ENCODE data around the gene POMT2. TPM values are rescaled to one million over a fixed set of nuclear protein-coding genes. Genes with fewer than 3 reads are reported as not detected.
"Not testable (repeated sequence)": the region's sequence is repeated elsewhere in the genome, so short reads cannot be mapped to it uniquely, and the experiment has no call there.

The POMT2 gene
- total RNA-seq, 1 donor from 2014 or later: 7.8 TPM

DNA sequence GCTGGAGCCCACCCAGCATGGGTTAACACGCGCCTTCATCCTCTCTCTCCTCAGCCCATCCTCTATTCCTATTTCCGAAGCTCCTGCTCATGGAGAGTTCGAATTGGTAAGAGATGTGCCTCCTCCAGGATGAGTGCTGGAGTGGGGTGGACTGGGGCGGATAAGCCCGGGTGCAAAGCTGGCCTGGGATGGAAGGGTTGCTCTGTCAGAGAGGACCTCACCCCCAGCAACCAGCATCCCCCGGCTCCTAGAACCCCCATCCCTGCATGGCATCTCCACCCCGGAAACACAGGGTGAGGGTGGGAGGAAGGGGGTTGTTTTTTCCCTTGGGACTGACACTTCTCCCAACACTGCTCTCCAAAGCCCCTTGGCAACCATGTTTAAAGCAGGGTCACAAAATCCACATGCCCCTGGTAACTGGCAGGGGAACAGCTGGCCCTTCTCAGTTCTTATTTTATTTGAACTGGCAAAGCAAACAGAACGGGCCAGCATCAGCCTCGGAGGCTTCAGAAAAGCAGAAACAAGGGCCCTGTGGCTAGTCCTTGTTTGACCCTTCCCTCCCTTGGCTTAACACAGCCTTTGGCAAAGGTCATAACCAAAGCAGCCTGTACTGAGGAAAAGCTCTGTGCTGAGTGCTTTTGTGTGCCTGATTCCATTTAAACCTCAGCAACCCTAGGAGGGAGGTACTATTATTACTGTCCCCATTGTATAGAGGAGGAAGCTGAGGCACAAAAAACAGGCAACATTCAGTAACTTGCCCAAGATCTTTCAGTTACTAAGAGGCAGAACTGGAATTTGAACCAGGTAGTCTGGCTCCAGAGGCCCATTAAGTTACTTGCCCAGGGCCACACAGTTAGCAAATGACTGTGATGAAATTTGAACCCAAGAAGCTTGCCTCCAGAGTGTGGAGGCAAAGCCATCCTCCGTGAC, 4.4 kb upstream of the POMT2 start:
- no peak for DNase-seq (ENCODE audit: low read depth in 2 of 2)

DNA sequence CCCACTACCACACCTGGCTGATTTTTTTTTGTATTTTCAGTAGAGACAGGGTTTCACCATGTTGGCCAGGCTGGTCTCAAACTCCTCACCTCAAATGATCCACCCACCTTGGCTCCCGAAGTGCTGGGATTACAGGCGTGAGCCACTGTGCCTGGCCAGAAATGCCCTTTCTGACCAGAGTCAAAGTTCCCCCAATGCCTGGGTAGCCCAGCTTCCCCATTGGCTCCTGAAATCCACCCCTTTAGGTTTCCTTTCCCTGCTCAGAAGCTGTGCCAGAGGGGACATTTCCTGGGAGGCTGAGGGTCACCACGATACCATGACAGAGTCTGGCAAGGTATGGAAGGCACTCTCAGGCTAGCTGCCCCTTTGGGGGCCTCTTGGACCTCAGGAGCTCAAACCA, 3.6 kb upstream of the POMT2 start:
- DNase-seq (ENCODE audit: low read depth in 2 of 2): no peak

DNA sequence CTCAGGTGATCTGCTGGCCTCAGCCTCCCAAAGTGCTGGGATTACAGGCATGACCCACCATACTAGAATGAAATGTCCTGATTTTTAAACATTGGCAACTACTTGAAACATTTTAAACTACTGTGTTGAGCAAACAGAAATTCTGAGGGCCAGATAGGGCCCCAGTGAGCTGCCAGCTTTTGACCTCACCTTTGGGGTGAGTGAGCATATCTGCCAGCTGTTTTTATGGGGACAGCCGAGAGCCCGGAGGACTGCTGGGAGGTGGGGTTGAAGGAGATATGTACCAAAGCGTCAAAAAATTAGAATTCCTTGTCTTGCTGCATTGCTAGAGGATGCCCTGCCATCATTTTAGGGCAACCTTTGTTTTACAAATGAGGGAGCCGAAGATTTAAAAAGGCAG, 2.9 kb upstream of the POMT2 start:
- no peak for DNase-seq (ENCODE audit: low read depth in 2 of 2)

DNA sequence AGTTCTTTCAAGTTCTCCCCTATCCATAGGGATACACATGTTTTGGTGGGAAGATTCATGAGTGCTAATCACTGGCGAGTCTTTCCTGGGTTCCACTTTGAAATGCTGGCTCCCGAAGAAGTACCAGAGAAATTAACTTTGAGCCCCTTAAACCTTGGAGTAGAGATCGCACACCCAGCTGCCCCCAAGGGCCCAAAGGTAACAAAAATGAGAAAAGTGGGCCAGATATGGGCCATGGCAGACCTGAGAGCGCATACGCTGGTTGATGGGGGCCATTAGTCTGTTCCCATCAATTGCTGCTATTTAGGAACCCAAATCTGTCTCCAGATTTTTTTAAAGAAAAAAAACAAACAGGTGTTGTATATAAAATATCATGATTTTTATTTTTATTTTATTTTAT, 2.3 kb upstream of the POMT2 start:
- DNase-seq (ENCODE audit: low read depth in 2 of 2): no peak

DNA sequence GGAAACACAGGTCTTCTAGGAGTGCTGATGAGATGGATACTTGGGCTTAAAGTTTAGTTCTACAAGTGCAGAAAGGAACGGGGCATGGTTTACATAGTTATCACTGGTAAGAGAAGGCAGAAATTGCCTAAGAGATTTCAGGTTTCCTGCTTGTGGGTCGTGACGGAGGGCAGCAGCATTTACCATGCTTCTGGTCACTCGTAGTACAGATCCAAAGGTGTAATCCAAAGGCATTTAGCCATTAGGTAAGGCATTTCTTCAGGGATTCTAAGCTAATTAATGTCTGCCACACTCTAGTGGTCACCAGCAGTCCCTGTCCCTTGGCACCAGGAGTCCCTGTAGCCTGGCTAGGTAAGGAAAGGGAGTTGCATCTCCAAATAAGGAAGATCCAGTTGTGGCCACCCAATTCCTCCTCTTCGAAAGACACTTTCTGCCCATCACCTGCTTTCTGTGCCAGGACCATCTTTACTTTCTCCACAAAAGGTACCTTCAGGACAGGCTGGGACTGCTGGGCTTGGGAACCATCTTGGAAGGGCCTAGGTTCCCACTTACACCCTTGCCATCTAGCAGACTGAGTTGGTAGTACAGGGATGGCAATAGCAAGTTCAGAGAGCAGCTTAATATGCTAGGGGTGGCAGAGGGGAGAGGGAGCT, 1.7 kb upstream of the POMT2 start:
- DNase-seq (ENCODE audit: low read depth in 2 of 2): no peak

DNA sequence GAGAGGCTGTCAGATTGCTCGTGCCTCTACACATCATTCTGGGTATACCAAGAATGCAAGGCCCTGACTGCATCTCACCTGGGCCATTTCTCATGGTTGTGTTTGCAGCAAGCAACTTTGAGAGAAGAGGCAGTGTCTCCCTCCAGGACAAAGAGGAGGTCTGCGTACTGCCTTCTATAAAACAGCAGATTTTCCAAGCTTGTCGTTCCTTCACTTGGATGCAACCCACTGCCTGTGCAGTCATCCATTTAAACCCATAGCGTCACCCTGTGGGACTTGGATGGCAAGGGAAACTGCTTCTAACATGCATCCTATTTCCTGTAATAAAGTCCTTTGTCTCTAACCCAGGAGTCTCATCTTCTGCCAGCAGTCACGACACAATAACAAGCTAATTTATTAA, 1.3 kb downstream of the POMT2 start:
- DNase-seq (ENCODE audit: low read depth in 2 of 2): peak in 1 of 2 donors; percentile 28

DNA sequence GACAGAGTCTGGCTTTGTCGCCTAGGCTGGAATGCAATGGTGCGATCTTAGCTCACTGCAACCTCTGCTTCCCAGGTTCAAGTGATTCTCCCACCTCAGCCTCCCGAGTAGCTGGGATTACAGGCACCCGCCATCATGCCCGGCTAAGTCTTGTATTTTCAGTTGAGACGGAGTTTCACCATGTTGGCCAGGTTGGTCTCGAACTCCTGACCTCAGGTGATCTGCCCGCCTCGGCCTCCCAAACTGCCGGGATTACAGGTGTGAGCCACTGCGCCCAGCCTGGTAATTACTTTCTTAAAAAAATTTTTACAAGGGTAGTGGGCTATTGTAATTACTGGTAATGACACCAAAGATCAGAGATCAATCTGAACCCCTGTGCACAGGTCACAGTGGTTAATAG, 1.9 kb downstream of the POMT2 start:
- not testable (repeated sequence) for DNase-seq (ENCODE audit: low read depth in 2 of 2)

DNA sequence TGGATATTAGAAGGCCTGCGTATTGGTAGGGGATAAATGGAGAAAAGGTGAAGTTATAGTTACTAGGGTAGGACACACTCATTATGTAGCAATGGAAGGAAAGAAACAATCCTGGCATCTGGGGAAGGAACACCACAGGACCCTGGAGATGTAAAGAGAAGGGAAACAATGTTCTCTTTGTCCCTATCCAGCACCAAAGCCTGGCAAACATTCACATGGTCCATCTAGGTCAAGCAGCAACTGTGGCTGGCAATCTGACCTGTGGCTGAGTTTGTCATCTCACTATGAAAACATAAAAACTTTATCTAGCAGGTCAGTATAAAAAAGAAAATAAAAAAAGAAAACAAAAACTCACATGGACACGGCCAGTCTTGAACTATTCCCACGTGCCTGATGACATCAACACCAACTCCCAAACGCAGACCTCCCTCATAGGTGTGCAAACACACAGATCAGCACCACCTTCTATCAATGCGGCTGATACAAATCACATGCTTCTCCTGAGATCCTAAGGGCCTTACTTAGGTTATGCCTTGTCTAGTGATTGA, 2.6 kb downstream of the POMT2 start:
- no peak for DNase-seq (ENCODE audit: low read depth in 2 of 2)

DNA sequence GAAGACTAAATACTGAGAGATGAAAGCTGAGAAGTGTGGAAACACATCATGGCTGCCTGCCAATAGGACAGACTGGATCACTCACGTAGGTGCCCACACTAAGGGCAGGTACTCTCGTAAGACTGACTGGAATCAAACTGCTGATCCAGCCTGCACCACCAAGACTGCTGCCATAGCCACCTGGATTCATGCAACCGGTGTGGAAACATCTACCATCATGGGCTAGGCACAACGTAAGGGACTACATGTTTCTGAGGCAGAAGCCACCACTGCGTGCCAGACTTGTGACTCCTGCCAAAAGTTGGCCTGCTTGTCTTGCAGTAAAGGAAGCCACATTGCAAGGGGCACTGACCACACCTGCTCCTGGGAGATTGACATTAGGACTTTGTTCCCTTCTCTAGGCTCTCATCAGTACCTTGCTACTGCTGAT, 3.8 kb downstream of the POMT2 start:
- no peak for DNase-seq (ENCODE audit: low read depth in 2 of 2)

DNA sequence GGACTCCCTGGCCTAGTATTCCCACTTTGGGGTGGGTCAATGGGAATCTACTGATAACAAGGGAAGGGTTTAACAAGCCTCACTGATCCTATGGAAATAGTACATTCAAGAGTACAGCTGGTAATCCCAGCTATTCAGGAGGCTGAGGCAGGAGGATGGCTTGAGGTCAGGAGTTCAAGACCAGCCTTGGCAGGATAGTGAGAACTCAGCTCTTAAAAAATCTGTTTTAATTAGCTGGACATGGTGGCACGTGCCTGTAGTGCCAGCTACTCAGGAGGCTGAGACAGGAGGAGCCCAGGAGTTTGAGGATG, 4.5 kb downstream of the POMT2 start:
- no peak for DNase-seq (ENCODE audit: low read depth in 2 of 2)

DNA sequence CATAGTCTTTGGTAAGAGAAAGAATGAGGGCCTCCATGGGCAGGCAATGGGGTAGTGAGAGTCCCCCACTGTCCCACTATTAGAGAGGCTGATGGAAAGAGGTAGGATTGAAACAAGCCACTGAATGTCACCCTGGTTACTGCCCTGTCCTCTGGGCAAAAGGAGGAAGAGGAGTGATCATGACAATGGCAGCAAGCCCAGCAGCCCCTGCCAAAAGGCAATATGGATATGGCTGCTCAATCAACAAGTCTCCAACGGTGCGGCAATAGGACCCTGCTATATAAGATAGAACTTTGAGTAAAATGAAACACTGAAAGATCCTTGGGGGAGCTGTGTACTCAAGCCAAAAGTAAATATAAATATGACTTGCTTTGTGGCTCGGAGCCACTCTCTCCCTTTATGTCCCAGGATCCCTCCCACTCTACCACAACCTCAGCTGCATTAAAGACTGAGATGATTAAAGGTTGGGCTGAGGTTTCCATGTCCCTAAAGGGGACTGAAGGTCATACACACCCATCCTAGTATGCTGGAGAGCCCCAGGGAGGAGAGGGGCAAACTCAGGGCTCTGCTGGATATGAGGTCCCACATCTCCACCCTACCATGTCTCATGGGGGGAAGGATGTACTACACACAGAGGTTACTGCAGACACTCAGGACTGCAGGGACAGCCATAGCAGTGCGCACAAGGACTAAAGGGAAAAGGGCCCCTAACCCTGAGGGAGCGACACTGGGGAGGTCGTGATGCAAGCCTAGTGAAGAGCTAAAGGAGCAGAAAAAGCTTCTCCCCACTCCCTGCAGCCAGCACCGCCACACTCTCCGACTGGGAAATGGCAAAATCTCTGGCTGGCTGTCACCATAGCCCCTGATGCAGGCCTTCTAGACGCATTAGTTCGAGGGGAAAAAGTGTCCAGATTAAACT, 5.9 kb downstream of the POMT2 start:
- DNase-seq (ENCODE audit: low read depth in 2 of 2): no peak

DNA sequence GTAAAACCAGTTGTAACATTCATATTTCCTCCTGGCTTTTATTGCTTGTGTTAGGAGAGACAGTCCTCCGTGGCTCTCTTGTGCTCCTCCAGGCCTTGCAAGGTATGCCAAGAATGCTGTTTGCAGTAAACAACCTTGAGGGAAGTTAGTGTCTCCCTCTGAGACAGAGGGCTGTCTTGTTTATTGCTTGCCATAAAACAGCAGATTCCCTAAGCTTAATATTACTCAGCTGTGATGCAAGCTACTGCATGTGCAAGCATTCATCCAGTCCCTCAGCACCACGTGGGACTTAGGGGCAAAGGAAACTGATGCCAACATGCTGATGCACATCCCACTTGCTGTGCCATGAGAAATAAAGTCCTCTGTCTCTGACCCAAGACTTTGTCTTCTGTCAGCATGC, 6.6 kb downstream of the POMT2 start:
- peak in 1 of 2 donors; percentile 51 for DNase-seq (ENCODE audit: low read depth in 2 of 2)

DNA sequence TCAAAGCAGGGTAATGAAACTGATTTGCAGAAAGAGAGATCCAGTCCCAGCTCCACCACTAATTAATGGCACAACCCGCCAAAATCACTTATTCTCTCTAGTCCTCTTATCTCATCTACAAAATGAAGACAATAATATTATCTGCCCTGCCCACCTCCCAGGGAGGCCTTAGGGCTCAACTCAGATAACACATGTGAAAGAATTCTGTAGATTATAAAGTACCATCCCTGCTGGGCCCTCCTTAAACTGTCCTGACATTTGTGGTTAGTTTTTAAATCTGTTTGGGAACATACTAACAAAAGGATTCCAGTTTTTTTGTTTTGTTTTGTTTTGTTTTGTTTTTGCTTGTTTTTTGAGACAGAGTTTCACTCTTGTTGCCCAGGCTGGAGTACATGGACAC, 7.3 kb downstream of the POMT2 start:
- no peak for DNase-seq (ENCODE audit: low read depth in 2 of 2)

DNA sequence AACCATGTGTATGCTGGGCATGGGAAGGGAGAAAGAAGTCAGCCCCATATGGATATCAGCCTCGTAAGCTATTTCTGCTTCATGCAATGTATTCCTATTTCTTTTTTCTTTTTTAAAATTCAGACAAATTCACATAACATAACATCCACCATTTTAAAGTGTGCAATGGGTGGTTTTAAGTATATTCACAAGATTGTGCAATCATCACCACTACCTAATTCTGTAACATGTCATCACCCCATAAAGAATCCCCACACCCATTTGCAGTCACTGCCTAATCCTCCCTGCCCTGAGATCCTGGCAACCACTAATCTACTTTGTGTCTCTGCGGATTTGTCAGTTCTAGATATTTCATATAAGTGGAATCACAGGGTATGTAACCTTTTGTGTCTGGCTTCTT, 9.5 kb downstream of the POMT2 start:
- DNase-seq (ENCODE audit: low read depth in 2 of 2): no peak

DNA sequence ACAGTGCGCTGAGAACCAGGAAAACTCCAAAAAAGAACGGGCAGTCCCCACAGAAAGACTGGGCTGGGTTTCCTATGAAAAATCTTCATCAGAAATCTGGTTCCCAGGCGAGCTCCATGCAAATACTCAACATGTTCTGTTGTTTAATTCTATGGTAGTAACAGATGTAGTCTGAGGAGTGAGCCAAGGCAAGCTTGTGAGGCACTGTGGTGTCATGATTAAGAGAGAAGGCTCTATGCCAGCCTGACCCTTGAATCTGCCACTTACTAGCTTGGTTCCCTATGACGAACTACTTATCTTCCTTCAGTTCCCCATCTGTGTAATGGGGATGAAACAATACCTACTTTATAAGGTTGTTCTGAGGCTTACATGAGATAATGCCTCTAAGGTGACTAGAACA, 10.7 kb downstream of the POMT2 start:
- no peak for DNase-seq (ENCODE audit: low read depth in 2 of 2)

DNA sequence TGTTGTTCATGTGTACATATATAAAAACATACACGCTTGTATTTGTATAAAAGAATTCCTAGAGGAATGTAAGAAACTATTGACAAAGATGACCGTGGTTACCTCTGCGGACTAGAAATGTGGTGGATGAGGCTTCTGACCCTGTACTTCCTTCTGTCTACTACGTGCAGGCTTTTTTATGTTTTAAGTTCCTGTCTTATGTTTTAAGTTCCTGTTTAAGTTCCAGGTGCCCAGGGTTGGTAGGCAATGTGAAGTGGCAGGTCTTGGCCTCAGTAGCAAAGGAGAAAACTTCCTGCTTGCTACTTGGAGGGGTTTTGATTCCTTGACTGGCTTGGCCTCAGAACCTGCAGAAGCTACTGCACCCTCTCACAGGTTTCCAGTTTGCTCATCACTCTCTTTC, 11.6 kb downstream of the POMT2 start:
- peak in 1 of 2 donors; percentile 57 for DNase-seq (ENCODE audit: low read depth in 2 of 2)

DNA sequence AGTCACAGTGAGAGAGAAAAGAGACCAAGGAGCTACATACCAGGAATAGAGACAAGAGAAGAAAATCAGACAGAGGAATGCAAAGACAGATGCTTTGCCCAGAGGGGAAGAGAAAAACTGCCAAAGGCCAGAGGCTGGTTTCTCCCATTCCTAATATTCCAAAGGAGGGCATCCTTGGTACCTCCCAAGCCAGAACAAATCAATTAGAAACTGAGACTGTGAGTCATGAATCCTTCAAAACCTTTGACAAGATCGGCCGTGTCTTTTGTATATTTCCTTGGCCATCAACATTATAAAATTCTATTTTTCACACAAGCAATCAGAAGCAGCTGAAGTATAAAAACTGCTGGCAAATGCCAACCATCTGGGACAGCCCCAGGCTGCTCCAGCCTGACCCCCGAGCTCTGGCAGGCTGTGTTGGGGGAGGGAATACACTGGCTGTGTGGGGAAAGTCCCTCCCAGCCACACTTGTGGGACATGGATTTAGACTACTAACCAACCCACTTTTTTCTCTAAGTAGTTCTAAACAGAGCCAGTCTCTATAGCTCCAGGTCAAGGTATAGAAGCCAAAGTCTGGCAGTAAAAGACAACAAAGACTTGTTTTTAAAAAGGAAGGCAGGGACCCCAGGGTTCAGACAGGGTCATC, 13.7 kb downstream of the POMT2 start:
- peak in 1 of 2 donors; percentile 66 for DNase-seq (ENCODE audit: low read depth in 2 of 2)

DNA sequence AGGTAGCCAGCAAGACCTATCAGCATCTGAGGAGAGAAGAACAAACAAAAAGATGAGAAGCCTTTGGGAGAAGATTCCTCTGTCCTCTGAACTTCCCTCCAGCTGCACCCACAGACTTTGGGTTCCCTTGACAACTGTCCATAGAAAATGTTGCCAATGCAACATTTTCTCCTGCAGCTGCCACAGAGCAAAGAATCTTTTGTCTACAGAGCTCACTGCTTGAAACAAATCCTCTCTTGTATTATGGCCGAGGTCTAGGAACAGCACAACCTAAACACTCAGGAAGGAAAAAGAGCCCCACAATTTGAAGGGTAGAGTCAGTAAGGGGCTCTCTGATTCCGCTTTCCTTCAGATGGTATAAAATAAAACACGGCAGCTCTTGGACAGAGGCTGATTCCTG, 14.3 kb downstream of the POMT2 start:
- DNase-seq (ENCODE audit: low read depth in 2 of 2): no peak

DNA sequence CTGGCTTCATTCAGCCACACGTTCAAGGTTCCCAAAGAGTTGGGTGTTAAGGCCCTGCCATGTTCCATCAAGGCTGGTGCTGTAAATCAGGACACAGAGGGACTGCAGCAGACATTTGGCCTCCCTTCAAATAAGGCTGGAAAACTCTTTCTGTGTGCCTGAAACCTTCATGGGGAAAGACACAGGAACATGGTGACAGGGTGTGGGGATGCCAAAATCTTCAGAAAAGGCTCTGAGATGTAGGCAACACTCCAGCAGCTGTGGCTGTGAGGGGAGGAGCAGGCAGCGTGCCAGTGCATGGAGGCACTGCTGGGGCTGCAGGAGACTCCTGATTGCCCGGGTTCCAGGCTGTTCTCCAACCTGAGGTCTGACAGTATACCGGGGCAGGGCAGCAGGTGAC, 15.0 kb downstream of the POMT2 start:
- no peak for DNase-seq (ENCODE audit: low read depth in 2 of 2)

DNA sequence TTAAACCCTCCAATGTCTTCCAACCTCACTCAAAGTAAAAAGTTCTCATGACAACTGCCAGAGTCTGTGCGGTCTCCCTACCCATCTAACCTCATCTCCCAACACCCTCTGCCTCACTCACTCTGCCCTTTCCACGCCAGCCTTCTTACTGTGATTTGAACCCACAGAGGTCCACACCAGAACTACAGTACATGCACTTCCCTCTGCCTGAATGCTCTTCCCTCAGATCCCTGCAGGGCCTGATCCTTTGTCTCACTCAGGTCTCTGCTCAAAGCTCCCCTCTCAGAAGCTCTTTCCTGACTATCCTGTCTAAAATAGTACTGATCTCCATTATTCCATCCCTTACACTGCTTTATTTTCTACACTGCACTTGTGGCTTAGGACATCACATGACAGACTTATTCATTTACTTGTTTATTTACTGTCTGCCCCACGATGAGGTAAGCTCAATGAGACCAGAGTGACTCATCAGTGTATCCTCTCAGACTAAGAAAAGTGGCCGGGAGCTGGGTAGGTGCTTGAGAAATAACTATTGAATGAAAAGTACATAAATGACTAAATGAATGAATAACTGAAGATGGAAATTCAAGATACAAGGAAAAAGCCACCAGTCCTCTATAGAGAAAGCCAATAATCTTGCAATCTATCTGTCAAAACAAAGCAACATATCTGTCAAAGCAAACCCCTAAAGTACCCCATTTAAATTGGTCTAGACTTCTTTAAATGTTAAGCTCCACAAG, 17.1 kb downstream of the POMT2 start:
- peak; percentile 40 to 97 for DNase-seq (ENCODE audit: low read depth in 2 of 2)

DNA sequence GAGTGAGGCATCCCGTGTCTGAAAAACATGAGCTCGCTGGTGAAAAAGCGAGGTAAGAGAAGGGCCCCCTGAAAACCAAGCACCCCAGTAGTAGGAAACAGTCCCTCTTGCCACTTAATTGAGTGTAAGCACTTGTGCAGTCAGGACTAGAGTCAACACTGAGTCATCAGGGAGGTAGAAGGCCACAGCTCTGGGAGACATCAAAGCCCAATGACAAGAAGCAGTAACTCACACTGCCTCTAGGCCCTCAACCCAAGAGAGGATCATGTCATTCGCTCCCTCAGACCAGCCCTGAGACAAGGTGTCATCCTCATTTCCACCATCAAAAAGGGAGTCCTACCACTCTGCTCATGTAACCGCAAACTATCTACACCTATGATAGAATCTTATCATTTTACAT, 17.8 kb downstream of the POMT2 start:
- peak in 1 of 2 donors; percentile 82 for DNase-seq (ENCODE audit: low read depth in 2 of 2)

All from dermis microvascular lymphatic vessel endothelial cell (primary cell).